C4-2B (cell line): Measurements from ENCODE around the gene WIPF3.

Source experiments
- ZFX ChIP-seq: fragments of 450-650 bp; IDR thresholded peaks from 2 replicates; pipeline ENCODE4 v1.6.1; 2017
- TF ChIP-seq, protein P1 (sequence below): fragments of 450-650 bp; conservative IDR thresholded peaks from 2 replicates; pipeline ENCODE4 v1.5.1; 2017; ENCODE audit warnings: mild to moderate bottlenecking

DNA sequence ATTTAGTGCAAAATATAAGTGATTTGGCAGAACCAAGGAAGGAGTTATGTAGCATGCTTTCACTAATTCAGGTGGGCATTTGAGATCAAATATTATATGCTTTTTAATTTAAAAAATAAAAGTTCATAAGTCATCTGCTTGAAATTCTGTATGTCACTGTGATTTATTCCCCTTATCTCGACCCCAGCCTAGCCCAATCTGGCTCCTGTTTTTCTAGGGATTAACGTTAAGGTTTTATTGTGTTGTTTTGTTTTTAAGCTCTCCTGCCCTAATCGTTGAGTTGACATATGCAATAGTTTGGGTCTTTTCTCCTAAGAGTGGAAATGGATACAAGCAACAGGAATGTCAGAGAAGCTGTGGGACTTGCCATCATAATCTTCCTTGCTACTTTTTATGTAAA, 42.6 kb downstream of the WIPF3 start:
- TF ChIP-seq, protein P1, sequence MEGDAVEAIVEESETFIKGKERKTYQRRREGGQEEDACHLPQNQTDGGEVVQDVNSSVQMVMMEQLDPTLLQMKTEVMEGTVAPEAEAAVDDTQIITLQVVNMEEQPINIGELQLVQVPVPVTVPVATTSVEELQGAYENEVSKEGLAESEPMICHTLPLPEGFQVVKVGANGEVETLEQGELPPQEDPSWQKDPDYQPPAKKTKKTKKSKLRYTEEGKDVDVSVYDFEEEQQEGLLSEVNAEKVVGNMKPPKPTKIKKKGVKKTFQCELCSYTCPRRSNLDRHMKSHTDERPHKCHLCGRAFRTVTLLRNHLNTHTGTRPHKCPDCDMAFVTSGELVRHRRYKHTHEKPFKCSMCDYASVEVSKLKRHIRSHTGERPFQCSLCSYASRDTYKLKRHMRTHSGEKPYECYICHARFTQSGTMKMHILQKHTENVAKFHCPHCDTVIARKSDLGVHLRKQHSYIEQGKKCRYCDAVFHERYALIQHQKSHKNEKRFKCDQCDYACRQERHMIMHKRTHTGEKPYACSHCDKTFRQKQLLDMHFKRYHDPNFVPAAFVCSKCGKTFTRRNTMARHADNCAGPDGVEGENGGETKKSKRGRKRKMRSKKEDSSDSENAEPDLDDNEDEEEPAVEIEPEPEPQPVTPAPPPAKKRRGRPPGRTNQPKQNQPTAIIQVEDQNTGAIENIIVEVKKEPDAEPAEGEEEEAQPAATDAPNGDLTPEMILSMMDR = no peak
- TF ChIP-seq ZFX = no peak
